HG02943 (cell line): ENCODE results near the gene TIGD2.
"Not testable (repeated sequence)": the region's sequence is repeated elsewhere in the genome, so short reads cannot be mapped to it uniquely, and the experiment has no call there.

Source experiments
- ATAC-seq: cut with Tn5 transposase; IDR thresholded peaks from one replicate; pipeline ENCODE4 v1.9.1; 2021; ENCODE audit warnings: mild to moderate bottlenecking, low read depth, moderate library complexity; ENCODE audit not compliant: unreplicated experiment

The TIGD2 gene

GRCh38 chr4:89117115-89117514, 5.8 kb downstream of the TIGD2 start:
- ATAC-seq, result no peak

- no peak for ATAC-seq
These were observed 7.8 kb downstream of the TIGD2 start for GRCh38 chr4:89119166-89119565.

GRCh38 chr4:89119836-89120235, 8.5 kb downstream of the TIGD2 start:
- ATAC-seq, result no peak

- ATAC-seq, result no peak
These were observed 10.2 kb downstream of the TIGD2 start for GRCh38 chr4:89121387-89122068.

- ATAC-seq, result no peak
These were observed 12.1 kb downstream of the TIGD2 start for GRCh38 chr4:89123451-89123851.

GRCh38 chr4:89125901-89126782, 14.8 kb downstream of the TIGD2 start:
- no peak for ATAC-seq

- no peak for ATAC-seq
These were observed 17.8 kb downstream of the TIGD2 start for GRCh38 chr4:89129080-89129640.

- ATAC-seq, result no peak
These were observed 23.5 kb downstream of the TIGD2 start for GRCh38 chr4:89134775-89135319.

GRCh38 chr4:89136525-89136924, 25.2 kb downstream of the TIGD2 start:
- no peak for ATAC-seq

- no peak for ATAC-seq
These were observed 25.9 kb downstream of the TIGD2 start for GRCh38 chr4:89137231-89137630.

- no peak for ATAC-seq
These were observed 26.4 kb downstream of the TIGD2 start for GRCh38 chr4:89137695-89138094.

- ATAC-seq, result no peak
These were observed 28.9 kb downstream of the TIGD2 start for GRCh38 chr4:89140168-89140759.

- peak; percentile 88 for ATAC-seq
These were observed 31.6 kb downstream of the TIGD2 start for GRCh38 chr4:89142691-89143669.

- ATAC-seq, result not testable (repeated sequence)
These were observed 33.3 kb downstream of the TIGD2 start for GRCh38 chr4:89144652-89145051.

GRCh38 chr4:89146196-89146595, 34.9 kb downstream of the TIGD2 start:
- no peak for ATAC-seq

- ATAC-seq, result no peak
These were observed 41.6 kb downstream of the TIGD2 start for GRCh38 chr4:89152972-89153371.

GRCh38 chr4:89156174-89156914, 45.0 kb downstream of the TIGD2 start:
- ATAC-seq, result no peak

- ATAC-seq, result no peak
These were observed 46.2 kb downstream of the TIGD2 start for GRCh38 chr4:89157488-89158024.
